ENCODE data around the gene ATP8B3.

ATP8B3 gene

DNA sequence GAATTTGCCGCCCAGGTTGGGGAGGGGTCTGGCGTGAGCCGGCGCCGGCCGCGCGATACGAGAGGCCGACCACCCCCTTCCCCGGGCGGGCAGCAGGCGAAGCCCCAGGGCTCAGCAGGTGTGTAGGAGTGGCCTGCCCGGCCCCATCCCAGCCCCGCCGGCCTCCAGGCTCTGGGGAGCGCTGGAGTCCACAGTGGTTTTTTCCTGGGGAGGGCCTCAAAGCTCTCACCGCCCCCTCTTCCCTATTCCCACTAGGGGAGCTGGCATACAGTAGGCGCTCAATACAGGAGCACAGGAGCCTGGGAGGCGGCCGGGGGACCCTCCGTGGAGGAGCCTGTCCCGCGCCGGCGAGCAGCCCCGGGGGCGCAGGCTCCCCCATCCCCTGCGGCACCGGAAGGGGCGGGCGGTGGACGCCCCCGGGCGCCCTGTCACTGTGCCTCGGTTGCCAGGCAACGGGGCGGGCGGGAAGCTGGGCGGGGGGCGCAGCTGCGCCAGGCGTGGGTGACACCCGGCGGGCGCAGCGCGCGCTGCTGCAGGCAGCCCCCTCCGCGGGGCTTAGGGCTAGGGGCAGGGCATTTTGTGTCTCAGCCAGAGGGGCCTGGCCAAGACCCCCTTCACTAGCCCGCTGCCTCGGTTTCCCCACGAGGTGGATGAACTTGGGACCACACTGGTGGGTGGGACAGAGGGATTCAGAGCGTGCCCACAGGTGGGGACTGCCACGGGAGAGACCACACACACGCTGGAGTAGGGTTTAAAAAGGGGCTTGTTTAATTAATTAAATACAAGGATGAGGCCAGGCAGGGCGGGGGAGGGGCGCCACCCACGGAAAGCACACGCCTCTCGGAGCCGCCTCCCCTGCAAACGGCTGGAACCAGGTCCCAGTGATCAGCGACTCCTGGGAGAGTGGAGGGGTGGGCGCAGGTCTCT is 39.8 kb upstream of the ATP8B3 start:
- no peak for DNase-seq (ENCODE audit: low spot score)

DNA sequence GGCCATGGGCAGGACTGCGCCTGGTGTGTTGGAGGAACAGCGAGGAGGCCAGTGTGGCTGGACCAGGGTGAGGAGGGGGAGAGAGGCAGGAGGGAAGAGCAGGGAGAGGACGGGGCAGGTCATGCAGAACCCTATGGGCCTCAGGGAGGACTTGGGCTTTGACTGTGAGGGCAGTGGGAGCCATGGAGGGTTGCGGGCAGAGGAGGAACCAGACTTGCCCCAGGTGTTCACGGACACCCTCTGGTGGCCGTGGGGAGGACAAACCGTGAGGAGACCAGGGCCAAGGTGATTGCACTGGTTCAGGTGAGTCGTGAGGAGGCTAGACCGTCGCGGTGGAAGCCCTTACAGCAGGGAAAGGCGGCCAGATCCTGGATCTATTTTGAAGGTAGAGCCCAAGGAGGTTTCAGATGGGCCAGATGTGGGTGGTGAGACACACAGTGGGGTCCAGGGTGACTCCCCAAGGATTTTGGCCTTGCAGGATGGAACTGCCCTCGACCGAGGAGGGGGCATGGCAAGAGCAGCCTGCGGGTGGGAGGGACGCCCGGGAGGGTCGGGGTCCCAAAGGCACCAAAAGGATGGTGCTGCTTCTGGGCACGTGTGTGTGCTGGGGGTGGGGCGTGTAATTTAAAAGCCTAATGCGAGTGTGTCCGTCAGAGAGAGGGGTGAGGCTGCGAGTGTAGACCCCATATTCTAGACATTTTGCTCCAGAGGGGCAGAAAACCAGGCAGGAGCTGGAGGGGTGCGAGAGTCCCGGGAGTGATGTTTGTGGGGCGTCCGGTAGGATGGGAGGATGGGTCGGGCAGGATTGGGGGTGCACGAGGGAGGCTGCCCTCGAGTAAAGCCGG is 39.0 kb upstream of the ATP8B3 start:
- no peak for DNase-seq (ENCODE audit: low spot score)

DNA sequence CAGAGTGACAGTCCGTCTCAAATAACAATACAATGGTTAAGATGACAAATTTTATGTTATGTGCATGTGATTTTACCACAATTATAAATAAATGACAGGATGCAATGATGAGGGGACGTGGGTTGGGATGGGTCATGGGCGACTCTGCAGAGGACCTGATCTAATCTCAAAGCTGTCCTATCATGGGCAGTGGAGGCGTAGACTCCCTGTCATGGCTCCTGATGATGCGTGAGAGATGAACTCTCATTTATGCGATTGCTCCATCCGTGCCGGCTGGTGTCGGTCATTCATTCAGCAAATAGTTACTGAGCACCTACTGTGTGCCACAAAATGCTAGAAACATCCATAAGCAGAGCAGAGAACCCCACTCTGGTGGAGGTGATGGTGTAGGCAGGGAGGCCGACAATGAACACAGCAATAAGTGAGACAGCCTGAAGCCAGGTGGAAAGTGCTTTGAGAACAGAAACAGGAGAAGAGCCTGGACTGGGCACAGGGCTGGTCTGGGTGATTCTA is 37.9 kb upstream of the ATP8B3 start:
- no peak for DNase-seq (ENCODE audit: low spot score)

DNA sequence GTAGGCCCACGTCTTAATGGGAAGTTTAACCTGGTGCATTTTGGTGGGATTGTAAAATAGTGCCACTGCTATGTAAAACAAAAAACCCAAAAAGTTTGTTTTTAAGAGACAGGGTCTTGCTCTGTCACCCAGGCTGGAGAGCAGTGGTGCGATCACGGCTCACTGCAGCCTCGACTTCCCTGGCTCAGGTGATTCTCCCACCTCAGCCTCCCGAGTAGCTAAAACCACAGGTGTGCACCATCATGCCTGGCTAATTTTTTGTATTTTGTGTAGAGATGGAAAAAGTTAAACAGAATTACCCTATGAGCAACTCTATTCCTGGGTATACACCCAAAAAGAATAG is 37.0 kb upstream of the ATP8B3 start:
- DNase-seq (ENCODE audit: low spot score): no peak

DNA sequence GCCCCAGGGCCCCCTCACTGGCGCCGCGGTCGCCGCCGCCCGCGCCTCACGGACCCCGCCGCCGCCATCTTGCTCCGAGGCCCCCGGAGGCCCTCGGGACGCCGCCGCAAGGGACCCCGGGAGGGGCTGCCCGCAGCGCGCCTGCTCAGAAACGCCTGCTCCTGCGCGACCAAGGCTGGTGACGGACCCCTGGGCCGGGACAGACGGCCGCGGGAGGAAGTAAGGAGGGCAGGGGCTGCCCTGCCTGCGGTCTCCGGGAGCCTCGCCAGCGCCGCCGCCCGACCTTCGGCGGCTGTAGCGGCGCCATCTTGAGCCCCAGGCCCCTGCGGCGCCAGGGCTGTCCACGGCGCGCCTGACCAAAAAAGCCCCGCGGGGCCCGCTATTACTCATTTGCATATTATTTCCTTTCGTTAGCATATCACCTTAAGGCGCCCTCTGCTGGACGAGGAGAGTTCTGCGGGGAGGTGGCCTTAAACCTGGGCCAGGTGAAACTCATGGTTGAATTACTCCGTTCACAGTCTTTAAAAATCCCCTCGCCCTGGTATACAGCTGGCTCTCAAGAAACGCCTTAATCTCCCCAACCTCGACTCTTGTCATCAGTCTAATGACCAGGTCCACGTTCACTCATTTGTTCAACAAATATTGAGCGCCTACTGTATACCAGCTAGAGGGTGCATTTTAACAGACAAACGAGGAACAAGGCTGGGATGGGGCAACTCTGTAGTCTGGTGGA is 36.5 kb upstream of the ATP8B3 start, which contains the start of gene REXO1:
TSS of gene REXO1 (minus strand) at position 85 of the 733 bp plus-strand sequence. CDS start 125 bp downstream, outside the sequence.
- DNase-seq (ENCODE audit: low spot score): peak; percentile 94

DNA sequence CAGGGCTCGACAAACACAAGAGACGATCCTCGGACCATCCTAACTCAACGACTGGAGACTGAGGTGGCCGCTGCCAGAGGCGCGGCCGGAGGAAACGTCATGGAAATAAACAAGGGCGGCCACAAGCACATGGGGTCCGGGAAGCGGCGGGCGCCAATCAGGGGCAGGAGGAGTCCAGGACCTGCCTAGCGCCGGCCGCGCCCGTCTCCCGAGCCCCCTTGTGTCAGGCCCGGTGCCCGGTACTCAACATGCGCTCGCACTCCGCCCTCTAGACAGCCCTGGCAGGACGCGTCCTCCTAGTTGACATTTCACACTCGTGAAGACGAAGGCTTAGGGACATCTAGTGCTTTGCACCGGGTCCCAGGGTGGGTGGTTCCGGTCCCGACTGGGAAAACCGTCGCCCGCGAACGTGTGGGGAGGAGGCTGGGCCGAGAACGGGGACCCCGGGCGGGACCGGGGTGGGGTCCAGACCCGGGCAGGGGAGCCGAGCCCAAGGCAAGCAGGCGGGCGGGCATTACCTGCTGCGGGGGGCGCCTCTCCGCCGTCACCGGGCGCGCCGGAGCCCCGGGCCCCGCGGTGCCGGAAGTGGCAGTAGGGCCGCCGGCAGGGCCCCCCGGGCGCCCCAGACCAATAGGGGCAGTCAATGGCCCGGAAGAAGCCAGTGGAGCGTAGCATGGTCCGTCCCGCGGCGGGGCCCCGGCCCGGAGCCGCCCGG is 35.8 kb upstream of the ATP8B3 start:
- DNase-seq (ENCODE audit: low spot score): no peak

DNA sequence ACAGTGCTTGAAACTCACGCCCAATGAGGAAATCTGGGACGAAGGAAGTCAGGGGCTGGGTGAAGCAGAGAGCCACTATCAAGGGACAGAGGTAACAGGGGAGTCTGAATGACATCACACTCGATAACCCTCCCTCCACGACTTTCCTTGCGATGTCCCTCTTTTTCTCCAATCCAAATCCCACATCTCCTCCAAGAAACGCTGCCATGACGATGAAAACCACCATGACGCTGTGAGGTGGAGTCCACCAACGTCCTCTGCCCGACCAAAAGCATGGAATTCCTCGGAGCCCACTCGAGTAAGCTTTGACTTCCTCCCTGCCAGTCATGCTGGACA is 35.2 kb upstream of the ATP8B3 start:
- no peak for DNase-seq (ENCODE audit: low spot score)

DNA sequence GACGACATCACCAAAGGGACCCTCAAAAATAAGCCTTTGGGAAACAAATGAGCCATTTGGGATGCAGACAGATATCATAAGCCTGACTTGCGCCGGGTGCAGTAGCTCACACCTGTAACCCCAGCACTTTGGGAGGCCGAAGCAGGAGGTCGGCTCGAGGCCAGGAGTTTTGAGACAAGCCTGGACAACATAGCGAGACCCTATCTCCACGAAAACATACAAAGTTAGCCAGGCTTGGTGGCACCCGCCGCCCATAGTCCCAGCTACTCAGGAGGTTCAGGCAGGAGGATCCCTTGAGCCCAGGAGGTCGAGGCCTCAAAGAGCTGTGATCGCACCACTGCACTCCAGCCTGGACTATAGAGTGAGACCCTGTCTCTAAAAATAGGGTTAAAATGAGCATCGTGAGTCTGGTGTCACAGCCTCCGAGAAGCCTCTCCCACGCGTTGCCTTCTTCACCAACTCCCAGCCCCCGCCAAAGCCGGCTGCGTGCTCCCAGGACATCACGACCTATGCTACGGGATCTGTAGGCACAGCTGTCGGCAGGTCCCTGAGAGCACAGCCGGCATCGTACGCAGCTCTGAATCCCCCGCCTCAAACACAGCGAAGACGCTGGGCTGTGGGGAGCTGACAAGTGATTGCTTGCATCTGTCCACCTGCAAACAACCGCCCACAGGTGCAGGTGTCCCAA is 34.6 kb upstream of the ATP8B3 start:
- DNase-seq (ENCODE audit: low spot score): no peak

DNA sequence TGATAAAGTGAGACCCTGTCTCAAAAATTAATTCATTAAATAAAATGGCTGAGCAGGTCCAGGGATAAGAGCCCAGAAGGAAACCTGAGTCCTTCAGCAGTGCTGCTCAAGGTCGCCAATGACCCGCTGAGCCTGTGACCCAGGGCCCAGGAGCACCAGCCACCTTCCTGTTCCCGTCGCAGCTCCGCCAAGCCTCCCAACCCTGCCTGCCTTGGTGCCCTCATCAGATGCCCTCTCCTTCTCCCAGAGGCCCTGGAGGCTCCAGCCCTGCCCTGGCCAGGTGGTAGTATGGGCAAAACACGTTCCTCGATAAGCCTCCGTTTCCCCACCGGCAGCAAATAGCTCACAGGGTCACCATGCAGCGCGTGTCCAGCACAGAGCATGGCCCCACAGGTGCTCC is 33.6 kb upstream of the ATP8B3 start:
- DNase-seq (ENCODE audit: low spot score): no peak

DNA sequence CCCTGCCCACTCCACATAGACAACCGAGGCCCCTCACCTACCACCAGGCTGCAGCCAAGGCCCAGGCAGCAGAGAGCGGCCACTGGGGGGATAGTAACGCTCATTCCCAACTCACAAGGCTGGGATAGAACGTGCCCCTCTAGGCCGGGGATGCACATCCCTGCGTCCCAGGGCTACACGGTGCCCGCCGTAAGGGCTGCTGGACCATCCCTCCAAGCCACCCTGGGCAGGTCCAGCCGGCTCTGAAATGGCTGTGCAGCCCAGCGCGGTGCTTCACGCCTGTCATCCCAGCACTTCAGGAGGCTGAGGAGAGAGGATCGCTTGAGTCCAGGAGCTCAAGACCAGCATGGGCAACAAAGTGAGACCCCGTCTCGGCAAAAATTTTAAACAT is 33.0 kb upstream of the ATP8B3 start:
- DNase-seq (ENCODE audit: low spot score): no peak

DNA sequence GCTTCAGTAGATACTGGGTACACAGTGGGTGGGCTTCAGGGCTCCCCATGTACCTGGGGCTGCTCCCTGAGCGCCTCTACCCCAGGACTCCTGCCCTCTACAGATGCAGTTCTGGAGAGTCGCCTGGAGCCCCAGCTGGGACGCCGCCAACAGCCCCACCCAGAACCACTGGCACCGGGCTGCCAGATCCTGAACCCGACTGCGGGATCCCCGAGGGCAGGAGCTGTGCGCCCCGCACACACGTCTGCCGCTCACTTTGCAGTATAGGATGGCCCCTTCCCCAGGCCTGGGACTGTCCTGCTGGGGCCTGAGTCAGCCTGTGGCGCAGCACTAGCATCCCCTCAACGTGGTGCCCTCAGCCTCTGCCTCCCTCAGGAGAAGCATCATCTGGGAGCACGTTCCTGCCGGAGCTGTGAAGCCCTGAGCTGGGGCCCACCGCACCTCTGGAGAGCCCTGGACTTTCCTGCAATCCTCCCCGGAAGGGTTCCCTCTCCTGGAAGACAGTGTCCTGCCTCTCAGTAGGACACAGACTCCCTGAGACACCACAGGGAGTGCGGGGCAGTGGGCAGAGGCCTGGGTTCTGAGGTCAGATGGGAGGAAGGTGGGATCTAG is 32.5 kb upstream of the ATP8B3 start:
- no peak for DNase-seq (ENCODE audit: low spot score)

DNA sequence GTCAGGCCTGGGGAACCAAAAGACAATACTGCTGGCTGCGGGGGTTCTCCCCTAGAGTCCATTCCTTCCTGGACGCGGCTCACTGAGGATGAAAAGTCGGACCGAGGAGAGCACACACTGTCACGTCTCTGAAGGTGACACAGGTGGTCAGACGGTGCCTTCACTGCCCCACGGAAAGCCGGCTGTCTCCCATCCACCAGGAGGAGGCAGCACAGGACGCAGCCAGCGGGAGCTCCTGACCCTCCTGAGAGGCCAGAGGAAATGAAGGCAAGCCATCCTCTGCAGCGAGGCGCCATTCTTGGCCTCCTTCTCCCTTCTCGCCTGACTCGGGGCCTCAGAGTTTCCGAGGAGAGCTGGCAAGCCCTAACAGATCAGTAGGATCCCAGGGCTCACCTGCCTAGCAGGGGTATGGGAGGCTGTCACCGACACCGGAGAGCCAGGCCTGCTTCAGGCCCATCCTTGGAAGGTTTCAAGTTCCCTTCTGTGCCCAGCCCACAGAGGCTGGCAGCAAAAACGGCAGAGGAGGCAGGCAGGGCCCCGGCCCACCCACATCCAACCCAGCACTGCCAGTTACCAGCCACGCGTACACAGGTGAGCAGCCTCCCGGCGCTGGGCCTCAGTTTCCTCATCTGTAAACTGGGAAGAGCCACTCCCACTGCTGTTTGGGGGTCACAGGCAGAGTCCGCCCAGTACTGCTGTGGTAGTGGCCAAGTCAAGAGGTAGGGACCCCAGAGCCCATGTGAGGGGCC is 31.7 kb upstream of the ATP8B3 start:
- no peak for DNase-seq (ENCODE audit: low spot score)

DNA sequence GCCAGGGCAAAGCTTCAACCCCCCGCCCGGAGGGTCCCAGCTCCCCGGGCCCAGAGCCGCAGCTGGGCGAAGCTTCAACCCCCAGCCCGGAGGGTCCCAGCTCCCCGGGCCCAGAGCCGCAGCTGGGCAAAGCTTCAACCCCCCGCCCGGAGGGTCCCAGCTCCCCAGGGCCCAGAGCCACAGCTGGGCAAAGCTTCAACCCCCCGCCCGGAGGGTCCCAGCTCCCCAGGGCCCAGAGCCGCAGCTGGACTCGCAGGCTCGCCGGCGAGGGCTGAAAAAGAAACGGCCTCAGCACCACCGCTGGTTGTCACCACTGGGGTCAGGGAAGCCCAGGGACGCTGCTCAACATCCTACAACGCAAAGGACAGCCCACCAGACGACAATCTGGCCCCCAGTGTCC is 31.0 kb upstream of the ATP8B3 start:
- no peak for DNase-seq (ENCODE audit: low spot score)

DNA sequence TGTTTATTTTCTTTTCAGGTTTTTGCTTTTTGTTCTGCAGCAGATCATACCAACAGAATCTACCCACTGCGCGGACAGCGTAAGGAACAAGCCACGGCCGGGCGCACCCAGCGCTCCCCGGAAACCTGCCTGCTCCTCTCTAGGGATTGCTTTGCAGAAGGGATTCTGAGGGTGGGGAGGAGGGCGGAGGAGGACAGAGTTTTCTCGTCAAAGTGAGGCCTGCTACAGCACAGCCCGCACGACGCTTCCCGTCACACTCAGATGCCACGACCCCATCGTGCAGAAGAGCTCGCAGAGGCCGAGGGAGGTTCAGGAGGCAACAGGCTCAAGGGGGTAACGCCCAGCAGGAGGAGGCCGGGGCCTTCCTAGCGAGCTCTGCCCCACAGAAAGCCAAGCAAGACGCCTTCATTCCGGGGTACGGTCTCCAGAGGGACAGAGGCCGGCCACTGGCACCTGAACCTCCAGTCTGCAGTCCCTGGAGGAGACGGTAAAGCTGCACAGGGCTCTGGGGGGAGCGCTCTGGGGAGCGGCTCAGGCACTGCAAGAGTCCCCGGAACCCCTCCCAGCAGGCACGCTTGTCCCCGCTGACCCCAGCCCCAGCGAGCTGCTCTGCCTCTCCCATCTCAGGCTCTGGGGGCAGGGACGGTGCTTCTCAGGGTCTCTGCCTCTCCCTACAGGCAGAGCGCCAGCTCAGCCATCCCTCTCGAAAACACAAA is 29.3 kb upstream of the ATP8B3 start:
- DNase-seq (ENCODE audit: low spot score): no peak

DNA sequence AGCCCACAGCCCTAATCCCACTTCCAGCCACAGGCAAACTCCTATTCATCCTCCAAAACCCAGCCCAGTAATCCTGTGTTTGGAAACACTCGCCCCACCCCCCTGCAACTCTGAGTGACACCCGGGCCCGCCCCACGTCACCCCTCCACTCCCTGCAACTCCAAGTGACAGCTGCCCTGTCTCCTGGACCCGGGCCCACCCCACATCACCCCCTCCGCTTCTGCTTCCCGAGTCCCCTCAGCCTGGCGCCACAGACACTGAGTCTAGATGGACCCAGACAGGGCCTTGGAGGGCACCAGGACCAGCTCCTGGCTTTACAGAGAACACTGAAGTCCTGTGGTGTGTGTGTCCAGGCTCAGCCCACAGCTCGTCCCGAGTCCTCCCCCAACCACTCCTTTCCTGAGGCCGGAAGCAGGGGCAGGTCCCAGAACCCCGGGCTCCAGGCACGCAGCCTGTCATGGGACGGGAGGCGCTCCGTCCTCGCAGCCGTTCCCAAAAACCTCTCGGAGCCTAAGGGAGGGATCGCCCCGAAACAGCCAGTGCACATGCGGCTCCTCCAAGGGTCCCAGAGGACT is 28.6 kb upstream of the ATP8B3 start:
- no peak for DNase-seq (ENCODE audit: low spot score)

DNA sequence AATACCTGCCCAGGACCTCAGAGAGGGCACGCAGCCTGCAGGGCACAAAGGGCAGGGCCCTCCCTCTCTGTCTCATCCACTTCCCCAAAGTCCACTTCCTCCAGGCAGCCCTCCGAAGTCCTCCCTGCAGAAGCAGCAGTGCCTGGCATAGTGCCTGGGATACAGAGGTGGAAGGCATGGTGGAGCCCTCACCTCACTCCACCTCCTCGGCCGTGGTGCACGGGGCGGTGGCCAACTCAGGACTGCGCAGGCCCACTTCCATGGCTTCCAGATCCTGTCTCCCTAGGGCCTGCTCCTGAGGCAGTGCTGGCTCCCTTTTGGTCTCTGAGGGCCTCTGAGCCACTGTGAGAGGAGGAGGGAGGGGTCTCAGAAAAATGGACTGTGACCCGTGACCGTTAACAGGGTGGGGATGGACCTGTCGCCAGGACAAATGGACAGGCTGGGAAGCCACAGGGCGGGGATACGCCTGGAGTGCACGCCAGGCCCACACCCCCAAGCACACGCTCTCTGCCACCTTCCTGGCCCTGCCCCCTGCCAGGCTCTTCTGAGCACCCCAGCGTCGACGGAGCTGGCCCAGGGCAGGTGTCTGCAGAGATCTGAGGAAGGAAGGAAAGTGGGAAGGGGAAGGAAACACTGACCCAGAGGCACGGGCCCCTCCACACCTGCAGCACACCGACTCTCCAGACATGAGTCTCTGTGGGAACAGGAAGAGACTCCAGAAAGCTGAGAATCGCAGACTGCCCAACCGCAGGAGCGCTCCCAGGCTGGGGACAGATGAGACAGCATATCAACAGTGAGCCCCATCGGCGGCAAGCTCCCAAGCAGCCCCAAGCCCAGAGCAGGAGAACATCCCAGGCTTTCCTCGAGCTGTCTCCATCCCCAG is 27.8 kb upstream of the ATP8B3 start:
- DNase-seq (ENCODE audit: low spot score): no peak

DNA sequence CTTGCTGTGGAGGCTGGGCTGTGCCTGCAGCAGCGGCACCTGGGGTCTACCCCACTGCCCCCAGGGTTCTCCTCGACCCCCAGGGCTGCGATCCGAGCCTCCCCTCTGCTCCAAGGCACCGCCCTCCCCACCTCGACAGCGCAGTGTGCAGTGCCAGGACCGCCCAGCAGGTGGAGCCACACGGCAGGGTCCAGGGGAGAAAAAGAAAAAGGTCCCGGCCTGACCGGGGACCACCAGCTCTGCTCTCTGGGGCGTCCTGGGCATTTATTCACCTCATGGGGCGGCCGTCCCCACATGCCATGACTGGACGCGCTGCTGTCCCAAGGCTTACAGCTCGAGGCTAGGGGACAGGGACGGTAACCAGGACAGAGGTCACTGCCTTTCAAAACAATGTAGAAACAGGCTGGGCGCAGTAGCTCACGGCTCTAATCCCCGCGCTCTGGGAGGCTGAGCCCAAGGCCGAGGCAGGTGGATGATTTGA is 25.6 kb upstream of the ATP8B3 start:
- no peak for DNase-seq (ENCODE audit: low spot score)

DNA sequence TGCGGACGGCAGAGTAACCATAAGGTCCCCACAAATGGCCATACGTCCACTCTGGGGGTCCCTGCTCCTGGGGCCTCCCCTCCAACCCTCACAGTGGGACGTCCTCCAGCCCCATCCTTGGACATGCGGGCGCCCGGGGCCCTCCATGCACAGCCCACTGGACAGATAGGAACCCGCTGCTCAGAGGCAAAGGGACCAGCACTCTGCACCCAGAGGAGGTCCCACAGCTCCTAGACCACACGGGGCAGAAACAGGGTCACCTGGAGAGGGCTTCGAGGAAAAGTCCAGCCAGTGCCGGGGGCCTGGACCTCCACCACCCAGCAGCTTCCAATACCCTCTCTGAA is 25.1 kb upstream of the ATP8B3 start:
- no peak for DNase-seq (ENCODE audit: low spot score)
